ENCODE measurements around the gene SPATA20.
A peak's percentile ranks its signal among the peaks of the same experiment; 100 is the strongest.

- TF ChIP-seq CTCF (IDR thresholded peaks at IDR 0.05) (no peak), EZH2 (IDR thresholded peaks at IDR 0.05) (peak; percentile 87), EZH2phosphoT487 (IDR thresholded peaks at IDR 0.05) (peak; percentile 84)
Measured at GRCh38 chr17:50562242-50563091, 15.5 kb downstream of the SPATA20 start.

Data from neural progenitor cell (in vitro differentiated cells).